Thymus (tissue), 11 donors: ENCODE data around the gene ESF1. TPM values are rescaled to one million over a fixed set of nuclear protein-coding genes. Genes with fewer than 3 reads are reported as not detected.

Experiments used
- DNase-seq, 9 donors: peaks; one replicate each; pipeline ENCODE4 v3.0.0-alpha.2; 2013; ENCODE audit warnings: low spot score in 9 of 9, low read depth in 6 of 9, missing footprints in 1 of 9
- H3K27ac ChIP-seq, 2 donors: one replicate each; pipeline ENCODE4 v1.5.1; 2013; ENCODE audit warnings: control low read depth in 1 of 2, low read depth in 1 of 2, low read length in 1 of 2, mild to moderate bottlenecking in 1 of 2, moderate library complexity in 1 of 2
- H3K27me3 ChIP-seq, 2 donors: one replicate each; pipeline ENCODE4 v1.5.1; 2013; ENCODE audit warnings: low read length in 1 of 2; ENCODE audit not compliant: control insufficient read depth in 2 of 2, insufficient read depth in 1 of 2
- H3K36me3 ChIP-seq, 2 donors: one replicate each; pipeline ENCODE4 v1.5.1; 2013; ENCODE audit warnings: low read length in 1 of 2, mild to moderate bottlenecking in 1 of 2, moderate library complexity in 1 of 2; ENCODE audit not compliant: control insufficient read depth in 2 of 2, insufficient read depth in 2 of 2
- H3K4me1 ChIP-seq, 2 donors: one replicate each; pipeline ENCODE4 v1.5.1; 2013; ENCODE audit warnings: low read length in 2 of 2; ENCODE audit not compliant: control insufficient read depth in 2 of 2, insufficient read depth in 2 of 2
- H3K4me3 ChIP-seq, 2 donors: one replicate each; pipeline ENCODE4 v1.5.1; 2013; ENCODE audit warnings: low read length in 2 of 2, control low read depth in 1 of 2, mild to moderate bottlenecking in 1 of 2
- H3K9me3 ChIP-seq, 2 donors: one replicate each; pipeline ENCODE4 v1.5.1; 2013; ENCODE audit warnings: low read length in 1 of 2, mild to moderate bottlenecking in 1 of 2; ENCODE audit not compliant: control insufficient read depth in 2 of 2, insufficient read depth in 1 of 2
- WGBS: extraction: QIAGEN DNeasy Blood & Tissue Kit; methylation state at CpG from one replicate; pipeline ENCODE4 v1.1.7; 2013; 5-methylcytosine and 5-hydroxymethylcytosine counted together
- polyA plus RNA-seq: library from polyadenylated mRNA; stranded (reverse); fragments of 200-250 nt; gene quantifications from one replicate; pipeline ENCODE4 v1.2.3, GENCODE V29; 2013
- total RNA-seq: library from RNA; stranded (reverse); fragments of 120-200 nt; gene quantifications from one replicate; pipeline ENCODE4 v1.2.4, GENCODE V29; 2013
- donor health status: healthy.

Gene ESF1
- total and polyA plus RNA-seq, 2 donors: 12.0 to 15.2 TPM

DNA sequence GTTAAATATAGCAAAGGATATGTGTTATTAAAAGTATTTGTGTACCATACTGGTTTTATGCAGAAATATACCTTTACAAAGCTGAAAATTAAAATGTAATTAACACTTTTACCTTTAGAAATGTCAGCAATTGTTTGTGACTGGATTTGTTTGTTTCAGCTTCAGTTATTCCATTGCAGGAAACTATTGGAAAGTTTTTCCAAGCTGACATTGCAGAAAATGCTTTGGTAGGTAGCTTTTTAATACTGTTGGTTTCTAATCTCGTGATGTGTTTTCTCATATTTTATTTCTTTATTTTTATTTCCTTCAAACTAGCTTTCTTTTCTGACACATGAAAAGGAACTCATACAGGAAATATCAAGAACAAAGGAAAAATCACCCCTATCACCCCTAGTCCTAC, 8.3 kb upstream of the ESF1 start:
- Histone ChIP-seq H3K27ac (no peak overlapping the region), H3K4me3 (no peak overlapping the region), H3K36me3 (peaks cover 59 to 72% of the 10 kb centered on the region in 2 donors), H3K4me1 (no peaks in the 10 kb centered on the region), H3K27me3 (no peaks in the 10 kb centered on the region), H3K9me3 (no peaks in the 10 kb centered on the region)
- DNase-seq: no peak
- 99% methylated on average over 1 of the region's 1 CpG for WGBS

DNA sequence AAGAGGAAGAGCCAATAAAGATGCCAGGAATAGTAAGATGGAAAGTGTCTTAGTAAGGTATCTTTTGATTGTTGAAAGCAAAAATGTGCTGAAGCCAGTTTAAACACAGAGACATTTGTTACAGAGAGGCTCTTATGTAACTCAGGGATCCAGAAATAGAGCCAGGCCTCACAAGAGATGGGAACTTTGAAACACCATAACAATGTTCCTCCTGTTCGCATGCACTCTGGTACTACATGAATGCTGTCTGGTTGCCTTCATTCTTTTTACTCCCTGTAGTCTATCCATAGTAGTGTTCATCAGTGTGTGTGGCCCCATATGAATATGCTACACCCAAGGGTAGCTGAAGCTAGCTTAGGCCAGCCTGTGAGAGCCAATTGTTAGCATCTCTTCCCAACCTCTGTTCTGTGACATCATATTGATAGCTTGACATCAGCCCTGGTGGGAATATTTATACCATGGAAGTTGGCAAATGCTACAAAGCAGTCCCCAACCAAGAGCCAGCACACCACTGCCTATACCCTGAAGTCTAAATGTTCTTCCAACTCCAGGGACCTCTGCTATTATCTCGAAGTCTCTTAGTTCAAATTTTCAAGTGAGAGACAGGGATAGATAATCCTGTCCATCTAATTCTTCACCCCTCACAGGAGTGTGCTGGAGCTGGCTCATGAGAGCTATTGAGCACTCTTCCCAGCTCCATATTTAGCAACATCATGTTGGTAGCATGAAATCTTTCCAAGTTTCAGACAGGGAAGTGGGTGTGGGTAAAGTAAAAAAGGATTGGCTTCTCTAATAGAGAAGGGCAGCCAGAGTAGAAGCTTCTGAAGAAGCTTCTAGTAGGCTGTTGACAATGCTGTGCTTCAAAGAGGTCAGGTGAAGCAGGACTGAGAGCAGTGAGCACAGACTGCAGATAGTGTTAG, 7.1 kb upstream of the ESF1 start:
- Histone ChIP-seq H3K4me1 (no peaks in the 10 kb centered on the region), H3K36me3 (peaks cover 54 to 76% of the 10 kb centered on the region in 2 donors), H3K27ac (no peak overlapping the region), H3K4me3 (no peak overlapping the region), H3K9me3 (no peaks in the 10 kb centered on the region), H3K27me3 (no peaks in the 10 kb centered on the region)
- WGBS: 98% methylated on average over 2 of the region's 2 CpGs
- DNase-seq: no peak

- Histone ChIP-seq H3K27ac (no peak overlapping the region), H3K4me1 (peaks cover 8 to 9% of the 10 kb centered on the region in 2 donors), H3K4me3 (no peak overlapping the region), H3K9me3 (no peaks in the 10 kb centered on the region), H3K36me3 (peaks cover 45 to 67% of the 10 kb centered on the region in 2 donors), H3K27me3 (no peaks in the 10 kb centered on the region)
- 95% methylated on average over 2 of the region's 2 CpGs for WGBS
- DNase-seq: no peak
Observed at GRCh38 chr20:13790708-13791107, 6.0 kb upstream of the ESF1 start.

DNA sequence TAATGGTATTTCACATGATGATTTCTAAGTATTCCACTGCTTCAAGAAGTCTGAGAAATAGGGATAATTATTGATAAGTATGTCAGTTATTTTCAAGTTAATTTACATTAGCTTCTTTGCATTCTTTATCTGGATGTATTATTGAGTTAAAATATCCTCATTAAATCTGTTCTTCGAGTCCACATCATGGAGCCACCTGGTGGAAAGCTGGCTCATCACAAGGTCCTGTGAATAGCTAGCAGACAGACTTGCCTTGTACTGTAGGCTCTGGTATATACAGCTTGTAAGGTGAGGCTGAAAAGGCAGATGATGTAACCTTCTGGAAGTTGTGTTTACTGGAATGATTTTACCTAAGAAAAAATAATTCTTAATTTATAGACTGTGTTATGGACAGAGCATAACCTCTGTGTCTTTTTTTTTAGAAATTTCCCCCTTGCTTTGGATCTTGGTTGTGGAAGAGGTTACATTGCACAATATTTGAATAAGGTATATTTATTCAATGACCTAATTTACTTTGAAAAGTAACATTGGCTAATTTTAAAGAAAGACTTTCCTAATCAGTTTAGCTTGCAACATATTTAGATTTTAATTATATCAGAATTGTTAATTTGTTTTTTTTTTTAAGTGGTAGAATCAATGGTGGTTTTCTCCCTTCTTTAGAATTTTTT, 3.6 kb upstream of the ESF1 start:
- Histone ChIP-seq H3K27me3 (no peaks in the 10 kb centered on the region), H3K27ac (no peak overlapping the region), H3K4me1 (peaks cover 14 to 18% of the 10 kb centered on the region in 2 donors), H3K36me3 (peaks cover 29 to 48% of the 10 kb centered on the region in 2 donors), H3K4me3 (no peak overlapping the region), H3K9me3 (peaks cover 0 to 6% of the 10 kb centered on the region in 2 donors)
- WGBS: 11% methylated on average over 1 of the region's 1 CpG
- DNase-seq: peak in 6 of 9 donors; percentile 5 to 67 (median 39)

GRCh38 chr20:13786143-13786828, 1.6 kb upstream of the ESF1 start:
- Histone ChIP-seq H3K9me3 (peaks cover 0 to 6% of the 10 kb centered on the region in 2 donors), H3K27me3 (no peaks in the 10 kb centered on the region), H3K4me3 (peak overlapping the region in 1 of 2 donors; percentile 14), H3K27ac (no peak overlapping the region), H3K36me3 (peaks cover 20 to 42% of the 10 kb centered on the region in 2 donors), H3K4me1 (peaks cover 14 to 19% of the 10 kb centered on the region in 2 donors)
- DNase-seq: peak in 1 of 9 donors; percentile 11
- 91% methylated on average over 8 of the region's 8 CpGs for WGBS

DNA sequence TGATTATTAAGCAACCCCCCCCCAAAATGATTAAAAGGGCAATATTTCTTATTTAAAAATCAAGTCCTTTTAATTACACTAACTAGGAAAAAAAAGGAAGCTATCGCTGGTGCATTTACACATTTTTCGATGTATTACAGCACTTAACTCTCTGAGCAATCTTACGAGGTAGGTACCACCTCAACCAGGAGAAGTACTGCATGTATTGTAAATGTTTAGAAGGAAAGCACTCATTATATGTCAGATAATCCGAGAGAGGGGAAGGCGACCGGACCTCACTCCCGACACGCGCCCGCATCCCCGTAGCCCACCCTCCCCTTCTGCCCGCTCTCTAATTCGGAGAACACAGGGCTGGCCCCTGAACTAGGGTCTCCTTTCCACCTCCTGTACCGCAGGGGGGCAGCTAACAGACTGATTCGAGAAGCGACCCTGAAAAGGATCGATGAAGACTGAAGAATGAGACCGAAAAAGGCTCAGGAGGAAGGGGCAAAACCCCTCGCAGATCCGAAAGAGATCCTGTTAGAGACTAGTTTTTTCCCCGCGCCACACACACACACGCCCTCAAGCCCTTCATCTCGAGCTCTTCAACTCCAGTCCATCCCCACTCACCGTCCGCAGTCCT, 337 bp downstream of the ESF1 start:
- Histone ChIP-seq H3K9me3 (peaks cover 0 to 6% of the 10 kb centered on the region in 2 donors), H3K4me3 (peak overlapping the region; percentile 70 to 78), H3K36me3 (peaks cover 7 to 35% of the 10 kb centered on the region in 2 donors), H3K4me1 (peaks cover 14 to 19% of the 10 kb centered on the region in 2 donors), H3K27me3 (no peaks in the 10 kb centered on the region), H3K27ac (peak overlapping the region; percentile 80 to 85)
- DNase-seq: no peak
- WGBS: under 1% methylated on average over 26 of the region's 26 CpGs

GRCh38 chr20:13783528-13783927, 1.2 kb downstream of the ESF1 start:
- Histone ChIP-seq H3K27me3 (no peaks in the 10 kb centered on the region), H3K36me3 (peaks cover 3 to 32% of the 10 kb centered on the region in 2 donors), H3K4me3 (peak overlapping the region in 1 of 2 donors; percentile 70), H3K27ac (no peak overlapping the region), H3K9me3 (peaks cover 0 to 6% of the 10 kb centered on the region in 2 donors), H3K4me1 (peaks cover 14 to 19% of the 10 kb centered on the region in 2 donors)
- DNase-seq: no peak
- WGBS: 96% methylated on average over 13 of the region's 13 CpGs

DNA sequence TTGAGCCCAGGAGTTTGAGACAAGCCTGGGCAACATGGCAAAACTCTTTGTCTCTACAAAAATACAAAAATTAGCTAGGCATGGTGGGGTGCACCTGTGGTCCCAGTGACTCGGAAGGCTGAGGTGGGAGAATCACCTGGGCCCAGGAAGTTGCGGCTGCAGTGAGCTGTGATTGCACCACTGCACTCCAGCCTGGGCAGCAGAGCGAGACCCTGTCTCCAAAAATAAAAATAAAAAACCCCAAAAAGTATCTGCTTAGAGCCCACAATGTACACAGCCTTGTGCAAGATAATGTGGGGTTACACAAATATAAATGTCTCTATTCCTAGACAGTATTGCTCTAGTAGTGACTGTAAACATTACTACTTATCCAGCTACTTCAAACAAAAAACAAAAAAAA, 5.9 kb downstream of the ESF1 start:
- no peaks in the 10 kb centered on the region for H3K9me3 ChIP-seq
- no peak for DNase-seq
- H3K27me3 ChIP-seq: no peaks in the 10 kb centered on the region
- 98% methylated on average over 3 of the region's 3 CpGs for WGBS
- H3K27ac ChIP-seq: no peak overlapping the region
- peaks cover 3 to 5% of the 10 kb centered on the region in 2 donors for H3K4me1 ChIP-seq
- H3K4me3 ChIP-seq: no peak overlapping the region
- peaks cover 3 to 49% of the 10 kb centered on the region in 2 donors for H3K36me3 ChIP-seq
